ENCODE measurements around the gene ERICH6B.

The ERICH6B gene

GRCh38 chr13:45598597-45598996 lies 16.9 kb downstream of the ERICH6B start:
- no peaks in the 10 kb centered on the region for H3K4me1 ChIP-seq (ENCODE audit: control insufficient read depth, insufficient read depth, low read length)
- H3K9ac ChIP-seq (ENCODE audit: low read length), result no peak overlapping the region
- no peaks in the 10 kb centered on the region for H3K36me3 ChIP-seq (ENCODE audit: control insufficient read depth, insufficient read depth, low read length, severe bottlenecking)
- no peak overlapping the region for H3K4me3 ChIP-seq (ENCODE audit: low read length)
- peaks cover 2% of the 10 kb centered on the region for H3K9me3 ChIP-seq (ENCODE audit: control insufficient read depth, low read length)
- peaks cover 51% of the 10 kb centered on the region for H3K27me3 ChIP-seq (replicated peaks; ENCODE audit: control insufficient read depth, insufficient read depth, low read length)
- DNase-seq (ENCODE audit: low read depth), result no peak

GRCh38 chr13:45596800-45597475 lies 18.6 kb downstream of the ERICH6B start:
- Histone ChIP-seq H3K36me3 (ENCODE audit: control insufficient read depth, insufficient read depth, low read length, severe bottlenecking) (no peaks in the 10 kb centered on the region), H3K4me1 (ENCODE audit: control insufficient read depth, insufficient read depth, low read length) (no peaks in the 10 kb centered on the region), H3K9ac (ENCODE audit: low read length) (no peak overlapping the region), H3K4me3 (ENCODE audit: low read length) (no peak overlapping the region), H3K9me3 (ENCODE audit: control insufficient read depth, low read length) (peaks cover 2% of the 10 kb centered on the region), H3K27me3 (replicated peaks; ENCODE audit: control insufficient read depth, insufficient read depth, low read length) (peaks cover 46% of the 10 kb centered on the region)
- DNase-seq (ENCODE audit: low read depth), result no peak

GRCh38 chr13:45595965-45596364 lies 19.6 kb downstream of the ERICH6B start:
- H3K9me3 ChIP-seq (ENCODE audit: control insufficient read depth, low read length), result peaks cover 2% of the 10 kb centered on the region
- H3K4me3 ChIP-seq (ENCODE audit: low read length), result no peak overlapping the region
- peak; percentile 30 for DNase-seq (ENCODE audit: low read depth)
- no peaks in the 10 kb centered on the region for H3K4me1 ChIP-seq (ENCODE audit: control insufficient read depth, insufficient read depth, low read length)
- peaks cover 41% of the 10 kb centered on the region for H3K27me3 ChIP-seq (replicated peaks; ENCODE audit: control insufficient read depth, insufficient read depth, low read length)
- no peak overlapping the region for H3K9ac ChIP-seq (ENCODE audit: low read length)
- no peaks in the 10 kb centered on the region for H3K36me3 ChIP-seq (ENCODE audit: control insufficient read depth, insufficient read depth, low read length, severe bottlenecking)

GRCh38 chr13:45594764-45595163 lies 20.8 kb downstream of the ERICH6B start:
- H3K4me3 ChIP-seq (ENCODE audit: low read length), result no peak overlapping the region

GRCh38 chr13:45594227-45594626 lies 21.3 kb downstream of the ERICH6B start:
- DNase-seq (ENCODE audit: low read depth), result no peak
- H3K4me1 ChIP-seq (ENCODE audit: control insufficient read depth, insufficient read depth, low read length), result no peaks in the 10 kb centered on the region
- H3K36me3 ChIP-seq (ENCODE audit: control insufficient read depth, insufficient read depth, low read length, severe bottlenecking), result no peaks in the 10 kb centered on the region
- peaks cover 2% of the 10 kb centered on the region for H3K9me3 ChIP-seq (ENCODE audit: control insufficient read depth, low read length)
- H3K9ac ChIP-seq (ENCODE audit: low read length), result no peak overlapping the region
- H3K27me3 ChIP-seq (replicated peaks; ENCODE audit: control insufficient read depth, insufficient read depth, low read length), result peaks cover 34% of the 10 kb centered on the region
- no peak overlapping the region for H3K4me3 ChIP-seq (ENCODE audit: low read length)

More at GRCh38 chr13:45594764-45595163, 20.8 kb downstream of the ERICH6B start:
- no peak overlapping the region for H3K9ac ChIP-seq (ENCODE audit: low read length)
- H3K27me3 ChIP-seq (replicated peaks; ENCODE audit: control insufficient read depth, insufficient read depth, low read length), result peaks cover 37% of the 10 kb centered on the region
- no peak for DNase-seq (ENCODE audit: low read depth)
- H3K9me3 ChIP-seq (ENCODE audit: control insufficient read depth, low read length), result peaks cover 2% of the 10 kb centered on the region
- H3K36me3 ChIP-seq (ENCODE audit: control insufficient read depth, insufficient read depth, low read length, severe bottlenecking), result no peaks in the 10 kb centered on the region
- no peaks in the 10 kb centered on the region for H3K4me1 ChIP-seq (ENCODE audit: control insufficient read depth, insufficient read depth, low read length)

GRCh38 chr13:45592758-45593157 lies 22.8 kb downstream of the ERICH6B start:
- Histone ChIP-seq H3K27me3 (replicated peaks; ENCODE audit: control insufficient read depth, insufficient read depth, low read length) (peaks cover 32% of the 10 kb centered on the region), H3K4me3 (ENCODE audit: low read length) (no peak overlapping the region), H3K4me1 (ENCODE audit: control insufficient read depth, insufficient read depth, low read length) (no peaks in the 10 kb centered on the region), H3K36me3 (ENCODE audit: control insufficient read depth, insufficient read depth, low read length, severe bottlenecking) (no peaks in the 10 kb centered on the region), H3K9me3 (ENCODE audit: control insufficient read depth, low read length) (peaks cover 2% of the 10 kb centered on the region), H3K9ac (ENCODE audit: low read length) (no peak overlapping the region)
- DNase-seq (ENCODE audit: low read depth), result no peak

- H3K4me3 ChIP-seq (ENCODE audit: low read length), result no peak overlapping the region
- no peaks in the 10 kb centered on the region for H3K36me3 ChIP-seq (ENCODE audit: control insufficient read depth, insufficient read depth, low read length, severe bottlenecking)
- peaks cover 38% of the 10 kb centered on the region for H3K27me3 ChIP-seq (replicated peaks; ENCODE audit: control insufficient read depth, insufficient read depth, low read length)
- H3K9ac ChIP-seq (ENCODE audit: low read length), result no peak overlapping the region
- DNase-seq (ENCODE audit: low read depth), result no peak
- no peaks in the 10 kb centered on the region for H3K4me1 ChIP-seq (ENCODE audit: control insufficient read depth, insufficient read depth, low read length)
- H3K9me3 ChIP-seq (ENCODE audit: control insufficient read depth, low read length), result no peaks in the 10 kb centered on the region
These were observed 25.5 kb downstream of the ERICH6B start for GRCh38 chr13:45590066-45590465.

- peaks cover 44% of the 10 kb centered on the region for H3K27me3 ChIP-seq (replicated peaks; ENCODE audit: control insufficient read depth, insufficient read depth, low read length)
- H3K4me1 ChIP-seq (ENCODE audit: control insufficient read depth, insufficient read depth, low read length), result no peaks in the 10 kb centered on the region
- no peak overlapping the region for H3K9ac ChIP-seq (ENCODE audit: low read length)
- no peaks in the 10 kb centered on the region for H3K36me3 ChIP-seq (ENCODE audit: control insufficient read depth, insufficient read depth, low read length, severe bottlenecking)
- DNase-seq (ENCODE audit: low read depth), result no peak
- H3K4me3 ChIP-seq (ENCODE audit: low read length), result no peak overlapping the region
- no peaks in the 10 kb centered on the region for H3K9me3 ChIP-seq (ENCODE audit: control insufficient read depth, low read length)
These were observed 27.6 kb downstream of the ERICH6B start for GRCh38 chr13:45587897-45588296.

- no peak overlapping the region for H3K9ac ChIP-seq (ENCODE audit: low read length)
- H3K4me1 ChIP-seq (ENCODE audit: control insufficient read depth, insufficient read depth, low read length), result no peaks in the 10 kb centered on the region
- no peaks in the 10 kb centered on the region for H3K36me3 ChIP-seq (ENCODE audit: control insufficient read depth, insufficient read depth, low read length, severe bottlenecking)
- H3K9me3 ChIP-seq (ENCODE audit: control insufficient read depth, low read length), result no peaks in the 10 kb centered on the region
- H3K27me3 ChIP-seq (replicated peaks; ENCODE audit: control insufficient read depth, insufficient read depth, low read length), result peaks cover 63% of the 10 kb centered on the region
- no peak for DNase-seq (ENCODE audit: low read depth)
- H3K4me3 ChIP-seq (ENCODE audit: low read length), result no peak overlapping the region
These were observed 30.7 kb downstream of the ERICH6B start for GRCh38 chr13:45584816-45585215.

GRCh38 chr13:45582408-45583076 lies 33.0 kb downstream of the ERICH6B start:
- no peaks in the 10 kb centered on the region for H3K36me3 ChIP-seq (ENCODE audit: control insufficient read depth, insufficient read depth, low read length, severe bottlenecking)
- H3K27me3 ChIP-seq (replicated peaks; ENCODE audit: control insufficient read depth, insufficient read depth, low read length), result peaks cover 70% of the 10 kb centered on the region
- no peak overlapping the region for H3K9ac ChIP-seq (ENCODE audit: low read length)
- H3K9me3 ChIP-seq (ENCODE audit: control insufficient read depth, low read length), result no peaks in the 10 kb centered on the region
- H3K4me3 ChIP-seq (ENCODE audit: low read length), result no peak overlapping the region
- no peaks in the 10 kb centered on the region for H3K4me1 ChIP-seq (ENCODE audit: control insufficient read depth, insufficient read depth, low read length)
- DNase-seq (ENCODE audit: low read depth), result no peak

- no peak for DNase-seq (ENCODE audit: low read depth)
- Histone ChIP-seq H3K4me3 (ENCODE audit: low read length) (no peak overlapping the region), H3K36me3 (ENCODE audit: control insufficient read depth, insufficient read depth, low read length, severe bottlenecking) (no peaks in the 10 kb centered on the region), H3K27me3 (replicated peaks; ENCODE audit: control insufficient read depth, insufficient read depth, low read length) (peaks cover 53% of the 10 kb centered on the region), H3K4me1 (ENCODE audit: control insufficient read depth, insufficient read depth, low read length) (peaks cover 5% of the 10 kb centered on the region), H3K9me3 (ENCODE audit: control insufficient read depth, low read length) (no peaks in the 10 kb centered on the region), H3K9ac (ENCODE audit: low read length) (no peak overlapping the region)
These were observed 39.1 kb downstream of the ERICH6B start for GRCh38 chr13:45576466-45576865.

Data from adipocyte (in vitro differentiated cells).